LoVo (cell line): ENCODE measurements around the gene SLC30A2.
A peak's percentile ranks its signal among the peaks of the same experiment; 100 is the strongest.

Experiments
- DNase-seq: peaks from one replicate; pipeline ENCODE4 v3.0.0-alpha.2; 2016; ENCODE audit warnings: low spot score

Gene SLC30A2

DNA sequence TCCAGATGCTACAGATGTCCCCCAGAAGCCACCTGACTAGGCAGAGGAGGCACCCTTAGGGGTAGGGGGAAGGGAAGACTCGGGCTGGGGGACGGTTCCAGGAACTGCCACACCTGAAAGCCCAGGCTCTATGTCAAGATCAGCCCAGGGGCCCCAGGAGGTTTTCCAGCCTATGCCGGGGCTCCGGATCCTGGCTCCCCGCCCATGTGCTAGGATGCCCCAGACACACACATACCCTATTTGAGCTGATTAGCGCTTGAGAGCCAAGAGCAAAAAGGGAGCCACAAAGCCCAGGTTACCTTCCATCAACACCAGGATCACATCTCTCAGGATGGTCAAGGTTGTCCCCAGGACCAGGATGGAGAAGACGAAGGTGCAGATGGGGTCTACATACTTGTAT is 4.5 kb downstream of the SLC30A2 start:
- DNase-seq, result no peak

- no peak for DNase-seq
These were observed 7.0 kb downstream of the SLC30A2 start for GRCh38 chr1:26038904-26039303.

GRCh38 chr1:26038477-26038876 is 7.4 kb downstream of the SLC30A2 start:
- DNase-seq, result no peak

- no peak for DNase-seq
These were observed 8.0 kb downstream of the SLC30A2 start for GRCh38 chr1:26037904-26038303.

GRCh38 chr1:26036756-26037281 is 9.1 kb downstream of the SLC30A2 start:
- no peak for DNase-seq

DNA sequence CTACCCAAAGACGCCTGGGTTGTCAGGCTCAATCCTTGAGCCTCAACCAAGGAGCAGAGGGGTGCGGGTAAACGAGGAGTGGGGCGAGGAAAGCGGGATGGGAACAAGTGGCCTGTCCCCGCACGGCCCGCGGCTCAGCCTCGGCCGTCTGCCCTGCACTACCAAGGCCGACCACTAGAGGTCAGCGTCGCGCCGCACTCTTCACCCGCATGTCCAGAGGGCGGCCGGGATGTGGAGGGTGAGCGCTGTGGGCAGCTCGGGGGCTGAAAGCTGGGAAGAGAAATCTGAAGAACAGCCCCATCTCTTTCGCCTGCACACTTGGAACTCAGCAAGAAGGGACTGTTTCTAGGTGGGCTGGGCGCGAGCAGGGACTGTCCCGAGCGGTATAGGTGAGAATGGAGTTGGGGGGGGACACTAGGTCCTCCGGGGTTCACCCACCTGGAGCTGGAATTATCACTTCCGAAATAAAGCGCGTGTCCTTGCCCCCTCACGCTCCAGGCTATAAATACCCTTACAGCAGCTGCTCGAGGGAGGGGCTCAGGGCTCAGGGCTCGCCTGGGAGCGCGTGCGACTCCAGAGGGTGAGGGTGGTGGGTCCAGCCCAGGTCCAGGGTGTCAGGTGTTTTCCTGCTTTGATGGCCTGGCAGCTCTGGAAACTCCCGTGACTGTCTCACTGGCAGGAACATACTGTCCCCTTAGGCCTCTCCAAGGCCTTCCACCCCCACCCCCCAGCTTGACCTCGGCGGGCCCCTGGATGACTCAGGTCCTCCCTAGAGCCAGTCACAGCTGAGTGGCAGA is 9.8 kb downstream of the SLC30A2 start:
- peak; percentile 82 for DNase-seq

GRCh38 chr1:26035203-26035958 is 10.5 kb downstream of the SLC30A2 start:
- peak; percentile 92 for DNase-seq

DNA sequence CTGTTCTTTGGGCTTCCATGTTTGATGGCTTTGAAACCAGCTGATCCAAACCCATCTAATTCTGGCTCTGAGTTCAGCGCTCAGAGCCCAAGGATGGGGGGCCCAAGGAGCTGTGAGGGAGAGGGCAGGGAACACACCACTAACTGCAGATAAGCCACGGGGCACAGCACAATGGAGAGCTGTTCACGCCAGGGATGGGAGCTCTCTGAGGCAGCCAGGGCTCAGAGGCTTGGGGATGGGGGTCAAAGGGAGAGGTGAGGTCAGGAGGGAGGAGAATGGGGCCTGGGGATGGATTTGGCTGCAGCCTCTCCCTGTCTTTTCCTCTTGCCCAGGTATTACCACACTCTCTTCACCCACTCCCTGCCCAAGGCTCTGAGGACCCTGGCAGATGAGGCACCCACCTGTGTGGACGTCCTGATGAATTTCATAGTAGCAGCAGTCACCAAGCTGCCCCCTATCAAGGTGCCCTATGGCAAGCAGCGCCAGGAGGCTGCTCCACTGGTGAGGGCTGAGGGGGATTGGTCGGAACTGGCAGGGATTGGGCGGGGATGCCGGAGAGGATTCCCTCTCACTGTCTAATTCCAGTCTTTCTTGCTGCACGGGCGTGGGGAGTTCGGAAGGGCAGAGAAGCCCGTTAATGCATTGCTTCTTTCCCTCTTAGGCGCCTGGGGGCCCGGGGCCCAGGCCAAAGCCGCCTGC is 11.3 kb downstream of the SLC30A2 start:
- DNase-seq, result no peak

- DNase-seq, result no peak
These were observed 13.1 kb downstream of the SLC30A2 start for GRCh38 chr1:26032656-26033357.

DNA sequence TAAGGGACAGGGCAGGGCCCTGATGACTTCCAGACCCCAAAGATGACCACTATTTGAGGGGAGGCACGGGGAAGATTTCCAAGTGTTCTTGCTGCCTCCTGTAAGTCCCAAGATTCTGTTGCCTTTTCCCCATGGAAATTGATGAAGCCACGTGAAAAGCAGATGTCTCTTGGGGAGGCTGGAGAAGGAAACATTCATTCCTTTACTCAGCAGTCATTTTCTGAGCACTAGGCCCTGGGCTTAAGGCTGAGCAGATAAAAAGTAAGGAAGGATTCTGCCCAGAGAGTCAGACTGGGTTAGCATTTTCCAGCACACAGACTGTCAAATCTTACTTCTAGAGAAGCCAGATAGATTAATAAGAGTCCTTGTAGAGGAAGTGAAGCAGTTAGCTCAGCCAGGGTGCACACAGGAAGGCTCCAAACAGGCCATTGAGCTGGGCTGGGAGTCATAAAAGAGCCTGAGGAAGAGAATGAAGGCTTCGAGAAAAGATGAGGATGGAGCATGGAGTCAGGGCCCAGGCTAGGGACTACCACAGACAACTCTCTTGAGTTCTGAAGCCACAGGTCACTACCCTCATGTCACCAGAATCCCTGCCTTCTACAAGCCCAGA is 14.2 kb downstream of the SLC30A2 start:
- no peak for DNase-seq

DNA sequence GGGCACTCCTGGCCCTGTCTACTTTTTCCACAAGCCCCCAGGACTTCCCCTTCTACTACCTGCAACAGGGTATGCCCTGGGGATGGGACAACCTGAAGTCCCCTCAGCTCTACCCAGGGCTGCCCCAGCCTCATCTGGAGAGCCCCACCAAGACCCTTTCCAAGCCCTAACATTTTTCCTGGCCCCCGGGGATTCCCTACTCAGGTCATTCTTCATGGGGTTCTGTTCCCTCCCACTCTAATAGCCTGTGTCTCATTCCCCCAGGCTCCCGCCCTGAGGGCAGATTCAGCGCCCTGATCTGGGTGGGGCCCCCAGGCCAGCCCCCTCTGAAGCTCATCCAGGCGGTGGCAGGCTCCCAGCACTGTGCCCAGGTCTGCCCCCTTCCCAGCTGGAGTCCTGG is 14.7 kb downstream of the SLC30A2 start:
- DNase-seq, result no peak

DNA sequence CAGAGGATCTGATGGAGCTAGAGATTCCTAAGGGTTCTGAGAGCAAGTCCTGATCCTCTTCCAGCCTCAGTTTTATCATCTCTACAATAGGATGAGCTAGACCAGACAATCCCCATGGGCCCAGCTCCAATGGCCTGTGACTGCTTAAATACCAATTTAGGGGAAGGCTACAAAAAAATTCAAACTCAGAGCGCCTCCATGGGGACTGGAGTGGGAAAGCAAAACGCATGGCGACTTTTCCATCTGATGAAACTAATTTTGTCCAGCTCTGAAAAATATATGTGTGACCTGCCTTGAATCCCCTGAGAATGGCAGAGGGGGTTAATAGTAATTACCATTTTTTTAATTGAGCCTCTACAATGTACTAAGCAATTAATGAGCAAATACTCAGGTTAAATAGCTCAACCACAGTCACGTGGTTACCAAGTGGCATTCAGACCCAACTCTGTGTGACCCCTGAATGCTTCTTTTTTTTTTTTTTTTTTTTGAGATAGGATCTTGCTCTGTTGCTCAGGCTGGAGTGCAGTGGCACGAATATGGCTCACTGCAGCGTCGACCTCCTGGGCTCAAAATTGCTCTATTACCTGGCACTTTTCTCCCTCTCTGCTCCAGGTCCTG is 15.9 kb downstream of the SLC30A2 start:
- DNase-seq, result no peak

DNA sequence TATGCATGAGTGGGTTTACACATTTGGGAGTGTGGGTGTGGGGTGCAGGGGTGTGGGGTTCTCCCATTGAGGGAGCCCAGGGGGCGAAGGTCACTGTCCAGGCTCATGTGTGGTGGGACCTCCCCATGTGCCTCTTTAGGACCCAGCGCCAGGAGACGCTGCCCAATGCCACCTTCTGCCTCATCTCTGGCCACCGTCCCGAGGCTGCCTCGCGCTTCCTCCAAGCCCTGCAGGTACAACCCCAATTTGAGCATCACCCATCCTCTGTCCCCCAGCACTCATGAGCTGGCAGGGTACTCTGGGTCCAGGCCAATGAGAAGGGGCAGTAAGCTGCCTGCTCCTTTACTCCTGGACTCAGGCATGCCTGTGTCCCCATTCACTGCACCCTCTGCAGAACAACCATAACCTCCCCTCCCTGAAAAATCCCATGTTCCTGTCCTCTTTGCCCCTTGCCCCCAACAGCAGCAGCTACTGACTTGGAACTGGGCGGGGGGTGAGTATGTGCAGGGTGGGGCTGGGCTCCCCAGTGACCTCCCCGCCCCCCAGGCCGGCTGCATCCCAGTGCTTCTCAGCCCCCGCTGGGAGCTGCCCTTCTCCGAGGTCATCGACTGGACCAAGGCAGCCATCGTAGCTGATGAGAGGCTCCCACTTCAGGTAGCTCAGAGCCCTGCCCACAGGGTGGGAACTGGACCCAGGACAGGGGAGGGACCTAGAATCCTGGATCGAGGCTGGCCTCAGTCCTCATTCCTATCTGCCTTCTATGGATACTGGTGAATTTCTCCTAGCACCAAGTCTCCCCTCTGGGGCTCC is 16.7 kb downstream of the SLC30A2 start:
- no peak for DNase-seq

GRCh38 chr1:26028490-26028980 is 17.4 kb downstream of the SLC30A2 start:
- no peak for DNase-seq

GRCh38 chr1:26027716-26028489 is 18.0 kb downstream of the SLC30A2 start:
- DNase-seq, result no peak

GRCh38 chr1:26025517-26025916 is 20.4 kb downstream of the SLC30A2 start:
- no peak for DNase-seq

GRCh38 chr1:26025060-26025459 is 20.9 kb downstream of the SLC30A2 start:
- DNase-seq, result no peak

GRCh38 chr1:26023826-26024225 is 22.1 kb downstream of the SLC30A2 start:
- no peak for DNase-seq

DNA sequence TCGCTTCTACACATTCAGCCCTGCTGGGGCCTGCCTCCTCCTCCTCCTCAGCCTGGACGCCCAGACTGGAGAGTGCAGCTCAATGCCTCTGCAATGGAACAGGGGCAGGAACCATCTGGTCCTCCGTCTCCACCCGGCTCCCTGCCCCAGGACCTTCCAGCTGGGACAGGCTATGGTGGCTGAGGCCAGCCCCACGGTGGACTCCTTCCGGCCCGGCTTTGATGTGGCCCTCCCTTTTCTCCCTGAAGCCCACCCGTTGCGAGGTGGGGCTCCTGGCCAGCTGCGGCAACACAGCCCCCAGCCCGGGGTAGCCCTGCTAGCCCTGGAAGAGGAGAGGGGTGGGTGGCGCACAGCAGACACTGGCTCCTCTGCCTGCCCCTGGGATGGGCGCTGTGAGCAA is 22.9 kb downstream of the SLC30A2 start:
- no peak for DNase-seq
